GM19239 (cell line): ENCODE measurements around the gene SLC16A7.
A peak's percentile ranks its signal among the peaks of the same experiment; 100 is the strongest.
"Not testable (repeated sequence)": the region's sequence is repeated elsewhere in the genome, so short reads cannot be mapped to it uniquely, and the experiment has no call there.

ENCODE experiments used
- DNase-seq: peaks from one replicate; pipeline ENCODE4 v3.0.0; 2011; ENCODE audit warnings: low spot score; ENCODE audit not compliant: insufficient read length
- FAIRE-seq: peaks from 2 replicates; lab custom pipeline; 2011; peaks lifted over from hg19 to GRCh38; lab: Jason Lieb, UNC

Gene SLC16A7

GRCh38 chr12:59719701-59720100 is 123.9 kb downstream of the SLC16A7 start:
- no peak for DNase-seq
- no peak for FAIRE-seq

- DNase-seq (no peak), FAIRE-seq (no peak)
These were observed 127.7 kb downstream of the SLC16A7 start for GRCh38 chr12:59723520-59723919.

DNA sequence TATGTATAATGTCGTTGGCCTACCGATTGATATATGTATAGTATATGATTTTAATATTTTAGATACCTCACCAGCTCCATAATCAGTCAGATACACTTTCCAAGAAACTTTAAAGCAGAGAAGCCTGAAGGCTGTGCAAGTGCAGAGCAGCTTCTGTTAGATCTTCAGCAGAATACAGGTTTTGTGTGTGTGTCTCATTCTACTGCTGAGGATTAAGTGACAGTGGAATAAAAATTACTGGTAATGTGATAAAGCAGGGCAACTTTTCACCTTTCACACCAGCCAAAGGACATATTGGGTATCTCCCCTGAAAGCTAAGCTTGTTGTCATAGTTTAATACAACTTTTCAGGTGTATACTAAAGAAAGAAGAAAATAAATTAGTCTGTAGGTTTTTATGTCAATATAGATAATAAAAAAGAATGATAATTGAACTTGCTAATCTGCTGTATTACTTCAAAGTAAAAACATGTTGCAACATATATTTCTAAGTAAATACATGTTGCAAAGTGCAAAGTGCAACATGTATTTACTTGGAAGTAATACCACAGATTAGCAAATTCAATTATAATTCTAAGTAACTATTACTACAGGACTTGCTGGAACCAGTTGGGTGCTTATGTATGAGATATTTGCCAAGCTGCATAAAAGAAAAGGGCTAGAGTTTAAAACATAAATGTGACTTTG is 128.3 kb downstream of the SLC16A7 start:
- DNase-seq: no peak

GRCh38 chr12:59733200-59733599 is 137.4 kb downstream of the SLC16A7 start:
- FAIRE-seq (no peak), DNase-seq (no peak)

More for the DNA sequence above, 128.3 kb downstream of the SLC16A7 start:
- no peak for FAIRE-seq

DNA sequence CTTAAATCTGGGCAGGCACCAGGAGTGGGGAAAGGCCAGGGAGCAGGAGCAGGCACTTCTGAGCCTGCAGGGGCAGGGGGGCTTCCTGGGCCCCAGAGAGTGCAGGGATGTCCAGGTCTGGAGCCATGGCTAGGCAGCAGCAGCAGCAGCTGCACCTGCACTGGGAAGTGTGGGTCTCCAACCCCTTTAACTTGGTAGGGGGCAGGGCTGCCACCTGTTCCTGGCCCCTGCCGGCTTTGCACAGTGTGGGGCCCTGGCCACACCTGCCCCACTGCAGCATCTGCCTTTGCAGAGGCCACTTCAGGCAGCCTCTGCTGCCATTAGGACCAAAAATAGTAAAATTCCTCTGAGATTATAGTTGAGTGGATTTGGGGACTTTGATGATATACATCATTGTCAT is 138.5 kb downstream of the SLC16A7 start:
- FAIRE-seq: no peak
- DNase-seq: no peak

DNA sequence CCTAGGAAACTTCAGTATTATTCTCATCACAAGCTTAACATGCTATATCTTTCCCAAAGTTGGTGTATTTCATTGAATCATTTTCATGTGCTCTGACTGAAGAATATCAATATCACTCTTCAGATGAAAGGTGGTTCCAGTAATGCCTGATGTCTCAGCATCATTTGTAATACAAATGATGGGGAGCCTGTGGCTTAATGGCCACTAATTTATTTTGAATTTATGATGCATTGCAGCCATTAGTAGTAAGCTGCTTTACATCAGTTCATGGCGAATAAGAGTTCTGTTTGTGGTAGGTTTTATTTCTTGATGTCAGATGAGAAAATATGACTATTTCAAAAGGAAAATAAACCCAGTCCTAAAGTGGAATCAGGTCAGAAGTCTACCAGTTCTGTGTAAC is 139.4 kb downstream of the SLC16A7 start:
- no peak for FAIRE-seq
- DNase-seq: no peak

DNA sequence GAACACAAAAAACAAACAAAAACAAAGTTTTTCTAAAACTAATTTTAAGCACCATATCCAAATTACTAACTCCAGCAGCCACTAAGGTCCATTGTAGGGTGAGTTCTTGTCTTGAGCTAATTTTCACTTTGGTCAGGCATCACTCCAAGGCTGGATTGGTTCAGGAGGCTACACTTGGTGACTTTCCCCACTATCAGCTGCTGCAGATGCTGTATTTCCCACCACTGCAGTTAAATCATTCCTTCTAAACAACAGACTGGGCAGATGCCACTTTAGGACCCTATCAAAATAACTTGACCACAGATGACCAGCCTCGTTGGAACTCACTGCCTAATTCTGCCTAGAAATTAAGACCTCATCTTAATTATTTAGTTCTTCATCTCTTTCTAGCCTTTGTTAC is 140.5 kb downstream of the SLC16A7 start:
- FAIRE-seq (peak; percentile 70), DNase-seq (no peak)

DNA sequence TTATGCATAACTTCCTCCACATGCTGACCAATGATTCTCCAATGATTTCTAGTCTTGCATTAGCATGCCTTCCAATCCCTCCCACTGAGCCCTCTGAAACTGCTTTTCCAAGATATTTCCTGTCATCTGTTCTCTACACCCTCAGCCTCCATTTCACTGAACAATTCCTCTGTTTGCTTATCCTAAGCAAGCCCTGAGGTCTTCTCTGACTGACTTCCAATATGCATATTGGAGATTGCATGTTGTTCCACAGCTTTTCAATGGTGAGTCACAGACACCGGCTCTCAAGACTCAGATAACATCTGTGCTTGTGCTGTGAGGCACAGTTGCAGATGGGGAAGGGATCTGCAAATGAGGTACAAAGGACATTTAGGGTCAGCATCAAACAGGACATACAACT is 141.0 kb downstream of the SLC16A7 start:
- FAIRE-seq (no peak), DNase-seq (no peak)

- no peak for DNase-seq
- FAIRE-seq: peak; percentile 54
These were observed 142.1 kb downstream of the SLC16A7 start for GRCh38 chr12:59737725-59738463.

DNA sequence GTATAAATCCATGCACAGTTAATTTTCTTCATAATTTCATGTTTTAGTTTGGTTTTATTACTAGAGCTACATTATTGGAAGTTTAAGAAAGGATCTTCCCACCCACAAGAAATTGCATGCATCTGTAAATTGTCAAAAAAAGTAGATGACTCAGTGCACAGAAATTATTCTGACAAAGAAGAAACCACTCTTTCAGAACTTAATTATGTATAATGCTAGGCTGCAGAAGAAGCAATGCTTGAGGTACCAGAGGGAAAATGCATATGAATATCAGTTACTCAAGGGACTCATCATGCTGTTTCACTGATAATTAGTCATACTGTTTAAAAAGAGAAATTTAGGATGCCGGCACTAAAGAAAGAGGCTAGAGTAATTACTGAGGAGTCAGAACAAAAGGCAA is 147.0 kb downstream of the SLC16A7 start:
- FAIRE-seq: no peak
- no peak for DNase-seq

DNA sequence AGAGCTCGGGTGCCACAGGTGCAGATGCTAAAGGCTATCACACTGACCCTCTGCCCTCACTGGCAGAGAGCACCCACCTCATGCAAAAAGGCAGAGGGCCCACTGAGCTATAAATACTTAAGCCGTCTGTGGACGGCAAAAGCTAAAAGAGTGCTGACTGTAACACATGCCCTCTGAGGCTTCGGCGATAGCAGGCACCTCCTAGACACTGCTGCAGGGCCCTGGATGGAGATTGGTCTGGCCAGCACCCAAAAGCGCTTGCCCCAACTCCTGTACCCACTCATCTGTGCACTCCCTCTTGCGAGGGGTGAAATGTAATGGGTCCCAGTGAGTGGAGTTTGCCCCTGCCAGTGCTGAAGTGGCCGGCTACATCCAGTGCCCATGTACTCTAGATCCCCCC is 148.7 kb downstream of the SLC16A7 start:
- FAIRE-seq (no peak), DNase-seq (no peak)

- FAIRE-seq, DNase-seq: not testable (repeated sequence)
These were observed 155.3 kb downstream of the SLC16A7 start for GRCh38 chr12:59751091-59751490.

- no peak for FAIRE-seq
- DNase-seq: no peak
These were observed 165.7 kb downstream of the SLC16A7 start for GRCh38 chr12:59761542-59761941.

DNA sequence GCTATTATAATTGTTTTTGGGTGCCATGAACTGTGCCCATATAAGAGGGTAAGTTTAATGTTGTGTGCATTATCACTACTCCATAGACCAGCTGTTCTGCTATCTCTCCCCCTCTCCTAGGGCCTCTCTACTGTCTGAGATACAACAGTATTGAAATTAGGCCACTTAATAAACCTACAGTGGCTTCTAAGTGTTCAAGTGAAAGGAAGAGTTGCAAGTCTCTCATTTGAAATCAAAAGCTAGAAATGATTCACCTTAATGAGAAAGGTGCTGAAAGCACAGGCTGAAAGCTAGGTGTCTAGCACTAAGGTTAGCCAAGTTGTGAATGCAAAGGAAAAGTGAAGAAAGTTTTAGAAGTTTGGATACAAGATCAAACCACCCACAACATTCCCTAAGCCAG is 168.0 kb downstream of the SLC16A7 start:
- DNase-seq (no peak), FAIRE-seq (no peak)

GRCh38 chr12:59768031-59768430 is 172.2 kb downstream of the SLC16A7 start:
- DNase-seq (no peak), FAIRE-seq (no peak)

- FAIRE-seq (no peak), DNase-seq (no peak)
These were observed 184.8 kb downstream of the SLC16A7 start for GRCh38 chr12:59780605-59781135.

DNA sequence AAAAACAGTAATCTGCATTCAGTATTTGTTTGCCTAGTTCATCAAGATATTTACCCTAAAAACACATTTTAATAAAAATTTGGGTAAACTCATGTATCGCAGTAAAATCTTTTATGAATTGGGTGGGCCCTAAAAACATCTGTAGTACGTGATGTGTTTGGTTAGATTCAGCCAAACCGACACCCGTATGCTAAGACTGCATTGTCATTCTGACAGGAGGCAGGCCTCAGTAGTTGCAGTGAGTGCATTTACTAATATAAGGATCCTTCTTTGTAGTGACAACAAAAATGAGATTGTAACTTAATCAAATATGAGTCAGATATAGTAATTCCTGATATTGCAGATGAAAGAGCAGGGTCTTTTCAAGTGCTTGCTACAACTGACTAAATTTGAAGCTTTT is 191.8 kb downstream of the SLC16A7 start:
- FAIRE-seq: no peak
- DNase-seq: no peak

GRCh38 chr12:59792647-59793046 is 196.8 kb downstream of the SLC16A7 start:
- no peak for DNase-seq
- FAIRE-seq: no peak

- no peak for DNase-seq
- FAIRE-seq: no peak
These were observed 207.9 kb downstream of the SLC16A7 start for GRCh38 chr12:59803735-59804134.

- DNase-seq (peak; percentile 32), FAIRE-seq (peak; percentile 73)
These were observed 212.6 kb downstream of the SLC16A7 start for GRCh38 chr12:59808317-59808910.

DNA sequence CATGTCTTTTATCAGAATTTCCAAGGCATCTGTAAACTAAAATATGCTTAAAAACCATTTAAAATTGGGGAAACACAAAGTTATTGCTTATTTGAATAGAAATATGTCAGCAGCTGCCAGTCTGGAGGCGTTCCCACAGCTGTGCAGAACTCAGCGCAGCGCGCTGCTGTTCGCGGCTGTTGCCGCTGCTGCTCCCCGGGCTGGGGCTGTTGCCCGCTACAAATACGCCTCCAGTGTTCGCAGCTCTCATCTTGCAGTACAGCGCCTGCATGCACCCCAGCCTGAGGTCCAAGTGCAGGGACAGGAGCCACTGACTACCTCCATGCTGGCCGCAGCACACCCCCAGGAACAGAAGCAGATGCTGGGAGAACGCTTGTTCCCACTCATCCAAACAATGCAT is 216.2 kb downstream of the SLC16A7 start:
- no peak for FAIRE-seq
- DNase-seq: no peak
